GM12801 (cell line): ENCODE measurements around the gene DLG2.

ENCODE experiments used
- CTCF ChIP-seq: IDR thresholded peaks from one replicate; pipeline ENCODE4 v1.5.1; 2011; ENCODE audit warnings: control low read depth; ENCODE audit not compliant: insufficient read length; ENCODE audit errors: extremely low read depth

Gene DLG2

DNA sequence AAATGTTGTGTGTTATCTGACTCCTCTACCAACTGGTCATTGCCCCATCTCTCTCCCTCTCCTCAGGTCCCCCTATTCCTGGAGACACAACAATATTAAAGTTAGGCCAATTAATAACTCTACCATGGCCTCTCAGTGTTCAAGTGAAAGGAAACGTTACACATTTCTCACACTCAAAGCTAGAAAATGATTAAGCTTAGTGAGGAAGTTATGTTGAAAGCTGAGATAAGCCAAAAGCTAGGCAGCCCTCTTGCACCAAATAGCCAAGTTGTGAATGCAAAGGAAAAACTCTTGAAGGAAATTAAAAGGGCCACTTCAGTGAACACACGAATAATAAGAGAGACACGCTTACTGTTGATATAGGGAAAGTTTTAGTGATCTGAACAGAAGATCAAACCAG lies 6.9 kb downstream of the DLG2 start:
- no peak for TF ChIP-seq CTCF

GRCh38 chr11:85619499-85619898 lies 7.6 kb downstream of the DLG2 start:
- no peak for TF ChIP-seq CTCF

GRCh38 chr11:85603220-85603619 lies 23.9 kb downstream of the DLG2 start:
- TF ChIP-seq CTCF = no peak

DNA sequence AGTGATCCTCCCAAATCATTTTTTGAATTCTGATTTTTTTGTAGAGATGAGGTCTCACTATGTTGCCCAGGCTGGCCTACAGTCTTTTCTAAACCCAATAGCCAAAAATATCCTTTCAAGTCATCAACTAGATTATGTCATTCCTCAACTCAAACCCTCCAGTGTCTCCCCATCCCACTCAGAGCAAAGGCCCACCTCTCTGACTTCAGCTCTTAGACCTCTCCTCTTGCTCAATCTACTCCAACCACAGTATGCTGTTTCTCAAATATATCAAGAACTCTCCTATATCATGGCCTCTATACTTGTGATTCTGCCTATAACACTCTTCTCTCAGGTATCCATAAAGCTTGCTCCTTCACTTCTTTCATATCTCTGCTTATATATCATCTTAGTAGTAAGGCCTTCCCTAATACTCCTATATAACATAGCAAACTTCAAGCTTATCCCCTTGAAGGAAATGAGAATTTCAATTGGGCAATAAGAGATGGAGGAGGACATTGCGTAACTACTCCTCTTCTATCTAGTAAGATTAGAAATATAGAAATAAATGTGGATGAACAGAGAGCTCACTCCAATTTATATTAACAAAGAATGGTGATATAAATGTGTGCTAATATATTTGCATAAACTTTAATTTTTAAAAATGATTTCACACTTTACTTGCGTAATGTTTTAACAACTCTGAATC lies 24.5 kb downstream of the DLG2 start:
- no peak for TF ChIP-seq CTCF

GRCh38 chr11:85599083-85599482 lies 28.1 kb downstream of the DLG2 start:
- no peak for TF ChIP-seq CTCF

GRCh38 chr11:85596886-85597285 lies 30.3 kb downstream of the DLG2 start:
- no peak for TF ChIP-seq CTCF

- TF ChIP-seq CTCF = no peak
Measured at GRCh38 chr11:85595285-85595884, 31.8 kb downstream of the DLG2 start.
